ENCODE measurements around the gene TBX4. TPM values are rescaled to one million over a fixed set of nuclear protein-coding genes. Genes with fewer than 3 reads are reported as not detected.

TBX4 gene
- total and polyA plus RNA-seq, 2 of the 13 experiments (the other 11 are each of a cell fraction or from before 2014, with no cell fraction given), result 0.11 to 1.1 TPM

DNA sequence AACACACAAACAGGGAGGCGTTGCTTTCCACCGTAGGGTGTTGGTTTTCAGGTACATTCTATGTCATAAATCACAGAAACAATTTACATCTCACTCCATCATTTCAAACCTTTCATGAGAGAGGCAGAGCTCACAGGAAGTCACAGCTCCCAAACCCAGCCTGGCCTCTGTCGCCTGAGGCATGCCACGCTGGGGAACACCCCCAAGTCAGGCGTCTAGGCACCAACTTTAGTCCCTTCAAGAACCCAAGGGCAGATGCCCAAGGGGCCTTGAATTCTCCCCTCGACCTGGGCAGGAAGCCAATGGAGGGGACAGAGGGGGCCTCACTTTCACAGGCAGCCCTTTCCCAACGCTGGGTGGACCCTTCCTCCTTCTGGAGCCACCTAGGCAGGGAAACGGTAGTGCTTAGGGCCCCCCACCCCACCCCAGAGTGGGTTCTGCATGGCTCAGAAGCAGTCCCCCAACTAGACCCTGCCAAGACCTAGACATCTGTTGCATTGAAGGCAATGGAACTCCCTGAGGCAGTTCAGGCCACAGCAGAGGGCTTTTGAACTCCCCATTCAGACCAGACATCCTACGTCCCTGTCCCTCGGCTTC lies 10.6 kb downstream of the TBX4 start:
- Histone ChIP-seq H3K4me2 (ENCODE audit: low read depth, low read length) (no peak overlapping the region), H3K9ac (ENCODE audit: insufficient read depth, low read depth, low read length) (no peak overlapping the region), H3K4me1 (ENCODE audit: insufficient read depth, low read length) (peaks cover 77% of the 10 kb centered on the region), H2AFZ (ENCODE audit: low read length) (no peak overlapping the region), H3K27ac (ENCODE audit: extremely low read length, insufficient read depth, low read length) (no peak overlapping the region), H3K79me2 (ENCODE audit: insufficient read depth, low read length) (no peaks in the 10 kb centered on the region), H3K4me3 (replicated peaks in 1 of 3; ENCODE audit: insufficient read depth in 1 of 3, low read depth in 2 of 3, low read length in 3 of 3) (no peak overlapping the region), H3K9me3 (ENCODE audit: low read length) (no peaks in the 10 kb centered on the region), H3K27me3 (ENCODE audit: control insufficient read depth in 1 of 2, insufficient read depth in 2 of 2, low read length in 2 of 2) (no peaks in the 10 kb centered on the region), H4K20me1 (ENCODE audit: insufficient read depth, low read length) (no peaks in the 10 kb centered on the region), H3K36me3 (replicated peaks in 1 of 2; ENCODE audit: control insufficient read depth in 1 of 2, insufficient read depth in 2 of 2, low read length in 2 of 2) (no peaks in the 10 kb centered on the region)
- POLR2A ChIA-PET, result interaction anchor here (1.6 to 2.2 kb wide), 3 partner anchors 8 to 54 kb away, joined by 3 to 12 read pairs (median 10); no protein-coding TSS in a partner anchor
- CTCF ChIA-PET (ENCODE audit: low intra/inter-chr PET ratio, low total read pairs), result no interaction called here
- intact Hi-C loops (cut with micrococcal nuclease; ENCODE audit: unreplicated experiment) (no loop called here), in situ Hi-C loops (cut with HindIII; ENCODE audit: extremely low pct_ligation_motif_present, low pct_unique_long_range_greater_than_20kb) (no loop called here)
- WGBS (ENCODE audit: low lambda C conversion rate), result 95% methylated on average over 10 of the region's 10 CpGs
- FAIRE-seq (no peak), ATAC-seq (no peak), DNase-seq (ENCODE audit: low spot score) (no peak)
- BruUV-seq (replicated peaks), result no TSS peak
- TF ChIP-seq REL (CRISPR knock-in tag; conservative IDR thresholded peaks at IDR 0.05) (no peak), HOXD1 (CRISPR knock-in tag; IDR thresholded peaks at IDR 0.05) (no peak), LCORL (IDR thresholded peaks at IDR 0.05) (no peak), LCORL (CRISPR knock-in tag; IDR thresholded peaks at IDR 0.05) (no peak), NFE2 (CRISPR knock-in tag; IDR thresholded peaks at IDR 0.05) (no peak), ZNF34 (CRISPR knock-in tag; IDR thresholded peaks at IDR 0.05; ENCODE audit: borderline replicate concordance) (no peak), FOXP1 (IDR thresholded peaks at IDR 0.05) (no peak), FOXP1 (CRISPR knock-in tag; IDR thresholded peaks at IDR 0.05) (no peak), TBX2 (CRISPR knock-in tag; IDR thresholded peaks at IDR 0.05; ENCODE audit: borderline replicate concordance) (no peak), ZBTB8A (CRISPR knock-in tag; IDR thresholded peaks at IDR 0.05; ENCODE audit: borderline replicate concordance, low read depth) (no peak), JUN (CRISPR knock-in tag; IDR thresholded peaks at IDR 0.05) (no peak), NFE2L2 (IDR thresholded peaks at IDR 0.05; ENCODE audit: low read length) (no peak), HDAC2 (CRISPR knock-in tag; IDR thresholded peaks at IDR 0.05) (no peak), HNRNPL (IDR thresholded peaks at IDR 0.05; ENCODE audit: low read depth, low read length) (no peak), MEIS1 (CRISPR knock-in tag; IDR thresholded peaks at IDR 0.05; ENCODE audit: borderline replicate concordance) (no peak), CBX5 (CRISPR knock-in tag; IDR thresholded peaks at IDR 0.05; ENCODE audit: borderline replicate concordance) (no peak), SMARCE1 (IDR thresholded peaks at IDR 0.05; ENCODE audit: borderline replicate concordance) (no peak), SIN3B (IDR thresholded peaks at IDR 0.05; ENCODE audit: low read length) (no peak), ZNF3 (CRISPR knock-in tag; IDR thresholded peaks at IDR 0.05) (no peak)
- TF ChIP-seq, protein P1, sequence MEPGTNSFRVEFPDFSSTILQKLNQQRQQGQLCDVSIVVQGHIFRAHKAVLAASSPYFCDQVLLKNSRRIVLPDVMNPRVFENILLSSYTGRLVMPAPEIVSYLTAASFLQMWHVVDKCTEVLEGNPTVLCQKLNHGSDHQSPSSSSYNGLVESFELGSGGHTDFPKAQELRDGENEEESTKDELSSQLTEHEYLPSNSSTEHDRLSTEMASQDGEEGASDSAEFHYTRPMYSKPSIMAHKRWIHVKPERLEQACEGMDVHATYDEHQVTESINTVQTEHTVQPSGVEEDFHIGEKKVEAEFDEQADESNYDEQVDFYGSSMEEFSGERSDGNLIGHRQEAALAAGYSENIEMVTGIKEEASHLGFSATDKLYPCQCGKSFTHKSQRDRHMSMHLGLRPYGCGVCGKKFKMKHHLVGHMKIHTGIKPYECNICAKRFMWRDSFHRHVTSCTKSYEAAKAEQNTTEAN (CRISPR knock-in tag; conservative IDR thresholded peaks at IDR 0.05), result no peak
- TF ChIP-seq, protein P2, sequence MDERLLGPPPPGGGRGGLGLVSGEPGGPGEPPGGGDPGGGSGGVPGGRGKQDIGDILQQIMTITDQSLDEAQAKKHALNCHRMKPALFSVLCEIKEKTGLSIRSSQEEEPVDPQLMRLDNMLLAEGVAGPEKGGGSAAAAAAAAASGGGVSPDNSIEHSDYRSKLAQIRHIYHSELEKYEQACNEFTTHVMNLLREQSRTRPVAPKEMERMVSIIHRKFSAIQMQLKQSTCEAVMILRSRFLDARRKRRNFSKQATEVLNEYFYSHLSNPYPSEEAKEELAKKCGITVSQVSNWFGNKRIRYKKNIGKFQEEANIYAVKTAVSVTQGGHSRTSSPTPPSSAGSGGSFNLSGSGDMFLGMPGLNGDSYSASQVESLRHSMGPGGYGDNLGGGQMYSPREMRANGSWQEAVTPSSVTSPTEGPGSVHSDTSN (CRISPR knock-in tag; IDR thresholded peaks at IDR 0.05), result no peak
- TF ChIP-seq, protein P3, sequence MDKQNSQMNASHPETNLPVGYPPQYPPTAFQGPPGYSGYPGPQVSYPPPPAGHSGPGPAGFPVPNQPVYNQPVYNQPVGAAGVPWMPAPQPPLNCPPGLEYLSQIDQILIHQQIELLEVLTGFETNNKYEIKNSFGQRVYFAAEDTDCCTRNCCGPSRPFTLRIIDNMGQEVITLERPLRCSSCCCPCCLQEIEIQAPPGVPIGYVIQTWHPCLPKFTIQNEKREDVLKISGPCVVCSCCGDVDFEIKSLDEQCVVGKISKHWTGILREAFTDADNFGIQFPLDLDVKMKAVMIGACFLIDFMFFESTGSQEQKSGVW (CRISPR knock-in tag; IDR thresholded peaks at IDR 0.05; ENCODE audit: borderline replicate concordance), result no peak
- TF ChIP-seq, protein P4, sequence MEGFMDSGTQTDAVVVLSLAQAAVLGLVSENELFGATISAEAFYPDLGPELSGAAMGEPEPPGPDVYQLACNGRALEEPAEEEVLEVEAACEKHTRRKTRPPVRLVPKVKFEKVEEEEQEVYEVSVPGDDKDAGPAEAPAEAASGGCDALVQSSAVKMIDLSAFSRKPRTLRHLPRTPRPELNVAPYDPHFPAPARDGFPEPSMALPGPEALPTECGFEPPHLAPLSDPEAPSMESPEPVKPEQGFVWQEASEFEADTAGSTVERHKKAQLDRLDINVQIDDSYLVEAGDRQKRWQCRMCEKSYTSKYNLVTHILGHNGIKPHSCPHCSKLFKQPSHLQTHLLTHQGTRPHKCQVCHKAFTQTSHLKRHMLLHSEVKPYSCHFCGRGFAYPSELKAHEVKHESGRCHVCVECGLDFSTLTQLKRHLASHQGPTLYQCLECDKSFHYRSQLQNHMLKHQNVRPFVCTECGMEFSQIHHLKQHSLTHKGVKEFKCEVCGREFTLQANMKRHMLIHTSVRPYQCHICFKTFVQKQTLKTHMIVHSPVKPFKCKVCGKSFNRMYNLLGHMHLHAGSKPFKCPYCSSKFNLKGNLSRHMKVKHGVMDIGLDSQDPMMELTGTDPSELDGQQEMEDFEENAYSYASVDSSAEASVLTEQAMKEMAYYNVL (CRISPR knock-in tag; IDR thresholded peaks at IDR 0.05; ENCODE audit: borderline replicate concordance), result no peak

All from HepG2 (cell line).